CD4-positive, alpha-beta T cell treated with Interleukin-4 for 1 hour (primary cell): Measurements from ENCODE around the gene DOCK4.

Source experiments
- DNase-seq, 2 donors: peaks; one replicate each; pipeline ENCODE4 v3.0.0-alpha.2; 2020 to 2022

The DOCK4 gene

GRCh38 chr7:112214268-112214667 is 8.1 kb upstream of the DOCK4 start:
- DNase-seq = no peak

- no peak for DNase-seq
These were observed 7.5 kb upstream of the DOCK4 start for GRCh38 chr7:112213735-112214134.

- no peak for DNase-seq
These were observed 6.4 kb upstream of the DOCK4 start for GRCh38 chr7:112212571-112212970.

GRCh38 chr7:112211348-112211907 is 5.2 kb upstream of the DOCK4 start:
- DNase-seq = no peak

- DNase-seq = no peak
These were observed 1.6 kb upstream of the DOCK4 start for GRCh38 chr7:112207765-112208164.

- DNase-seq = peak in 1 of 2 donors; percentile 8
These were observed 893 bp upstream of the DOCK4 start for GRCh38 chr7:112206991-112207592.

GRCh38 chr7:112205343-112206237 is 609 bp downstream of the DOCK4 start:
- peak in 1 of 2 donors; percentile 44 for DNase-seq

GRCh38 chr7:112204499-112205342 is 1.5 kb downstream of the DOCK4 start:
- peak in 1 of 2 donors; percentile 25 for DNase-seq

- DNase-seq = no peak
These were observed 2.8 kb downstream of the DOCK4 start for GRCh38 chr7:112203365-112203739.

- DNase-seq = peak in 1 of 2 donors; percentile 9
These were observed 3.4 kb downstream of the DOCK4 start for GRCh38 chr7:112202816-112203215.

GRCh38 chr7:112201839-112202238 is 4.4 kb downstream of the DOCK4 start:
- no peak for DNase-seq

- no peak for DNase-seq
These were observed 4.8 kb downstream of the DOCK4 start for GRCh38 chr7:112201411-112201810.

GRCh38 chr7:112199672-112200071 is 6.5 kb downstream of the DOCK4 start:
- no peak for DNase-seq

GRCh38 chr7:112199035-112199655 is 7.1 kb downstream of the DOCK4 start:
- no peak for DNase-seq

GRCh38 chr7:112197322-112197721 is 8.9 kb downstream of the DOCK4 start:
- no peak for DNase-seq

- DNase-seq = no peak
These were observed 10.5 kb downstream of the DOCK4 start for GRCh38 chr7:112195717-112196116.

GRCh38 chr7:112193915-112194502 is 12.2 kb downstream of the DOCK4 start:
- no peak for DNase-seq

- DNase-seq = no peak
These were observed 13.7 kb downstream of the DOCK4 start for GRCh38 chr7:112192236-112193154.

- no peak for DNase-seq
These were observed 16.1 kb downstream of the DOCK4 start for GRCh38 chr7:112190120-112190519.

GRCh38 chr7:112189691-112190090 is 16.5 kb downstream of the DOCK4 start:
- no peak for DNase-seq

GRCh38 chr7:112188257-112188656 is 17.9 kb downstream of the DOCK4 start:
- DNase-seq = no peak
